Measurements from ENCODE around the gene INHBC. TPM values are rescaled to one million over a fixed set of nuclear protein-coding genes. Genes with fewer than 3 reads are reported as not detected.

INHBC gene
- total RNA-seq, 2 experiments from 2014 or later, result 0.36 TPM; not detected in 1

DNA sequence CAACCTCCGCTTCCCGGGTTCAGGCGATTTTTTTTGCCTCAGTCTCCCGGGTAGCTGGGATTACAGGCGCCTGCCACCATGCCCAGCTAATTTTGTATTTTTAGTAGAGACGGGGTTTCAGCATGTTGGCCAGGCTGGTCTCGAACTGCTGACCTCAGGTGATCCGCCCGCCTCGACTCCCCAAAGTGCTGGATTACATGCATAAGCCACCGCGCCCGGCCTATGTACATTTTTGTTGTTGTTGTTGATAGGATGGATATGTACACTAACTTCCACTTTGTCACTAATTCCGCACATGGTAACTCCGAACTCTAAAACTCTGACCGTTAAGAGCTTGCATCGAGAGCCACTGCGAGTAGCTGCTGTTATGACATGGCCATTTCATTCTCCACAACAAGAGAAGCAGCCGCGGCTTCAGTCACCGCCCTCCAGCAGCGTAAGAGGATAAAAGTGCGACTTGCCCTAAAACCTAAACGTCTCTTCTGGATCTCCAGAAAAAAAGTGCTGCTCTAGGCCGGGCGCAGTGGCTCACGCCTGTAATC, 52.5 kb downstream of the INHBC start:
- Histone ChIP-seq H3K9me3 (ENCODE audit: low read length) (no peaks in the 10 kb centered on the region), H3K4me2 (ENCODE audit: low read length) (peak overlapping the region; percentile 22; the same call in 1 of the 2 replicates), H4K20me1 (ENCODE audit: insufficient read depth, low read length) (no peaks in the 10 kb centered on the region; the same call in 1 of the 2 replicates), H2AFZ (ENCODE audit: low read length) (peak overlapping the region; percentile 37; the same call in 1 of the 2 replicates), H3K79me2 (ENCODE audit: insufficient read depth, low read depth, low read length) (peaks cover 37% of the 10 kb centered on the region), H3K9me2 (ENCODE audit: insufficient read depth, low read length) (no peaks in the 10 kb centered on the region), H3K27ac (ENCODE audit: low read depth, low read length, poor library complexity, severe bottlenecking) (no peak overlapping the region), H3K4me3 (ENCODE audit: low read depth, low read length, poor library complexity, severe bottlenecking) (no peak overlapping the region), H3K4me1 (ENCODE audit: insufficient read depth, low read length, poor library complexity, severe bottlenecking) (peaks cover 29% of the 10 kb centered on the region), H3K36me3 (ENCODE audit: insufficient read depth, low read length) (peaks cover 42% of the 10 kb centered on the region)
- no TSS peak for BruUV-seq (replicated peaks)
- CTCF ChIA-PET (ENCODE audit: unreplicated experiment), result interaction anchor here (0.9 kb wide), 1 partner anchor 10 kb away, joined by 3 read pairs; no protein-coding TSS in a partner anchor
- intact Hi-C loops (cut with micrococcal nuclease; ENCODE audit: unreplicated experiment), result loop anchor here (1.0 kb wide), 1 partner anchor 33 kb away; the partner anchor contains the start of gene DDIT3
- POLR2A ChIA-PET, result interaction anchor here (0.6 to 1.0 kb wide), 3 partner anchors 10 to 214 kb away, joined by 3 to 8 read pairs (median 4); no protein-coding TSS in a partner anchor
- TF ChIP-seq, protein P1, sequence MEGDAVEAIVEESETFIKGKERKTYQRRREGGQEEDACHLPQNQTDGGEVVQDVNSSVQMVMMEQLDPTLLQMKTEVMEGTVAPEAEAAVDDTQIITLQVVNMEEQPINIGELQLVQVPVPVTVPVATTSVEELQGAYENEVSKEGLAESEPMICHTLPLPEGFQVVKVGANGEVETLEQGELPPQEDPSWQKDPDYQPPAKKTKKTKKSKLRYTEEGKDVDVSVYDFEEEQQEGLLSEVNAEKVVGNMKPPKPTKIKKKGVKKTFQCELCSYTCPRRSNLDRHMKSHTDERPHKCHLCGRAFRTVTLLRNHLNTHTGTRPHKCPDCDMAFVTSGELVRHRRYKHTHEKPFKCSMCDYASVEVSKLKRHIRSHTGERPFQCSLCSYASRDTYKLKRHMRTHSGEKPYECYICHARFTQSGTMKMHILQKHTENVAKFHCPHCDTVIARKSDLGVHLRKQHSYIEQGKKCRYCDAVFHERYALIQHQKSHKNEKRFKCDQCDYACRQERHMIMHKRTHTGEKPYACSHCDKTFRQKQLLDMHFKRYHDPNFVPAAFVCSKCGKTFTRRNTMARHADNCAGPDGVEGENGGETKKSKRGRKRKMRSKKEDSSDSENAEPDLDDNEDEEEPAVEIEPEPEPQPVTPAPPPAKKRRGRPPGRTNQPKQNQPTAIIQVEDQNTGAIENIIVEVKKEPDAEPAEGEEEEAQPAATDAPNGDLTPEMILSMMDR (conservative IDR thresholded peaks at IDR 0.05; ENCODE audit: low read length), result no peak
- no peak for TF ChIP-seq EZH2phosphoT487 (IDR thresholded peaks at IDR 0.05; ENCODE audit: borderline replicate concordance, low read depth, low read length)
- DNase-seq (ENCODE audit: low spot score), result no peak

DNA sequence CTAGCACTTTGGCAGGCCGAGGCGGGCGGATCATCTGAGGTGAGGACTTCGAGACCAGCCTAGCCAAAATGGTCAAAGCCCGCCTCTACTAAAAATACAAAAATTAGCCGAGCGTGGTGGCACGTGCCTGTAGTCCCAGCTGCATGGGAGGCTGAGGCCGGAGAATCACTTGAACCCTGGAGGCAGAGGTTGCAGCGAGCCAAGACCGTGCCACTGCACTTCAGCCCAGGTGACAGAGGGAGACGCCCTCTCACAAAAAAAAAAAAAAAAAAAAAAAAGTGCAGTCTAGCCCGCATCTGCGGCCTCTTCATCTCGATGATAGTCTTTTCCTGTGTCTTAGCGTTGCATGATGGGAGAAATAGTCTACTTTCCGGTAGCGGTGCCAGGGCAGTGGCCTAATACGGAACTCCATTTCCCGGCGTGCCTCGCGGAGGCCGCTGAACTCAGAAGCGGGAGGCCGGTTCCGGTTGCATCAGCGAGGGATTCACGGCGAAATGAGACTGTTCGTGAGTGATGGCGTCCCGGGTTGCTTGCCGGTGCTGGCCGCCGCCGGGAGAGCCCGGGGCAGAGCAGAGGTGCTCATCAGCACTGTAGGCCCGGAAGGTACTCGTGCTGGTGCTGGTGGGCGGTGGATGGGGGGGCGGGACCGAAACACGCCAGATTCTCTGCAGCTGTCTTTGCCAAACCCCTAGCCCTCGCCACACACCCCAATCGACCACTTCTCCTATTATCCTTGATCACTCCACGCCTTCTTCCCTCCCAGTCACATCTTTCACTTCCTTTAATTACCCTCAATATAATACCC, 53.2 kb downstream of the INHBC start, which contains the start of gene MARS1:
MARS1 (plus strand) TSS at position 472 of the 805 bp plus-strand sequence; CDS start at position 495, 23 bp downstream.
- Histone ChIP-seq H2AFZ (ENCODE audit: low read length) (peak within 1 kb of the TSS; percentile 37; the same call in 1 of the 2 replicates), H3K4me2 (ENCODE audit: low read length) (peak within 1 kb of the TSS; percentile 86), H3K4me1 (ENCODE audit: insufficient read depth, low read length, poor library complexity, severe bottlenecking) (peaks cover 26% of the 10 kb centered on the region), H3K79me2 (ENCODE audit: insufficient read depth, low read depth, low read length) (peaks cover 37% of the 10 kb centered on the region), H3K4me3 (ENCODE audit: low read depth, low read length, poor library complexity, severe bottlenecking) (peak within 1 kb of the TSS; percentile 98), H3K36me3 (ENCODE audit: insufficient read depth, low read length) (peaks cover 48% of the 10 kb centered on the region), H3K27ac (ENCODE audit: low read depth, low read length, poor library complexity, severe bottlenecking) (peak within 1 kb of the TSS; percentile 65), H3K9me2 (ENCODE audit: insufficient read depth, low read length) (no peaks in the 10 kb centered on the region), H4K20me1 (ENCODE audit: insufficient read depth, low read length) (no peaks in the 10 kb centered on the region; the same call in 1 of the 2 replicates), H3K9me3 (ENCODE audit: low read length) (no peaks in the 10 kb centered on the region)
- intact Hi-C loops (cut with micrococcal nuclease; ENCODE audit: unreplicated experiment), result loop anchor here (1.0 kb wide), 1 partner anchor 33 kb away; the partner anchor contains the start of gene DDIT3
- CTCF ChIA-PET (ENCODE audit: unreplicated experiment), result interaction anchor here (0.9 kb wide), 1 partner anchor 11 kb away, joined by 3 read pairs; no protein-coding TSS in a partner anchor
- no peak for TF ChIP-seq EZH2phosphoT487 (IDR thresholded peaks at IDR 0.05; ENCODE audit: borderline replicate concordance, low read depth, low read length)
- TF ChIP-seq, protein P1 (conservative IDR thresholded peaks at IDR 0.05; ENCODE audit: low read length), result peak; percentile 62
- POLR2A ChIA-PET, result interaction anchor here (0.6 to 1.0 kb wide), 2 partner anchors 11 to 213 kb away, joined by 4 to 8 read pairs; no protein-coding TSS in a partner anchor
- peak; percentile 99 for DNase-seq (ENCODE audit: low spot score)
- BruUV-seq (replicated peaks), result TSS peak; percentile 82

All from OCI-LY7 (cell line).